Subcutaneous abdominal adipose tissue (tissue), 5 donors: ENCODE data around the gene TMUB2.

Experiments
- H3K27ac ChIP-seq: one replicate; pipeline ENCODE4 v1.7.0; 2013; ENCODE audit warnings: low read depth, mild to moderate bottlenecking, inconsistent platforms, low read length, moderate library complexity
- H3K27me3 ChIP-seq, 5 donors: one replicate each; pipeline ENCODE4 v1.7.0; 2013; ENCODE audit warnings: low read length in 5 of 5, inconsistent platforms in 1 of 5; ENCODE audit not compliant: control insufficient read depth in 5 of 5, insufficient read depth in 4 of 5
- H3K36me3 ChIP-seq, 5 donors: one replicate each; pipeline ENCODE4 v1.7.0; 2013; ENCODE audit warnings: low read length in 5 of 5; ENCODE audit not compliant: control insufficient read depth in 5 of 5, insufficient read depth in 5 of 5
- H3K4me1 ChIP-seq, 5 donors: one replicate each; pipeline ENCODE4 v1.7.0; 2013; ENCODE audit warnings: low read length in 5 of 5, mild to moderate bottlenecking in 3 of 5, moderate library complexity in 1 of 5; ENCODE audit not compliant: control insufficient read depth in 5 of 5, insufficient read depth in 5 of 5
- H3K4me3 ChIP-seq, 5 donors: one replicate each; pipeline ENCODE4 v1.7.0; 2013; ENCODE audit warnings: low read length in 5 of 5, low read depth in 1 of 5
- H3K9ac ChIP-seq, 5 donors: one replicate each; pipeline ENCODE4 v1.7.0; 2013; ENCODE audit warnings: low read length in 5 of 5, mild to moderate bottlenecking in 4 of 5, moderate library complexity in 3 of 5
- H3K9me3 ChIP-seq, 5 donors: one replicate each; pipeline ENCODE4 v1.7.0; 2013; ENCODE audit warnings: low read length in 5 of 5; ENCODE audit not compliant: control insufficient read depth in 5 of 5
- donor health status: healthy.
- donor health status: healthy.
- donor health status: healthy.
- donor health status: healthy.
- donor health status: healthy.

Gene TMUB2

DNA sequence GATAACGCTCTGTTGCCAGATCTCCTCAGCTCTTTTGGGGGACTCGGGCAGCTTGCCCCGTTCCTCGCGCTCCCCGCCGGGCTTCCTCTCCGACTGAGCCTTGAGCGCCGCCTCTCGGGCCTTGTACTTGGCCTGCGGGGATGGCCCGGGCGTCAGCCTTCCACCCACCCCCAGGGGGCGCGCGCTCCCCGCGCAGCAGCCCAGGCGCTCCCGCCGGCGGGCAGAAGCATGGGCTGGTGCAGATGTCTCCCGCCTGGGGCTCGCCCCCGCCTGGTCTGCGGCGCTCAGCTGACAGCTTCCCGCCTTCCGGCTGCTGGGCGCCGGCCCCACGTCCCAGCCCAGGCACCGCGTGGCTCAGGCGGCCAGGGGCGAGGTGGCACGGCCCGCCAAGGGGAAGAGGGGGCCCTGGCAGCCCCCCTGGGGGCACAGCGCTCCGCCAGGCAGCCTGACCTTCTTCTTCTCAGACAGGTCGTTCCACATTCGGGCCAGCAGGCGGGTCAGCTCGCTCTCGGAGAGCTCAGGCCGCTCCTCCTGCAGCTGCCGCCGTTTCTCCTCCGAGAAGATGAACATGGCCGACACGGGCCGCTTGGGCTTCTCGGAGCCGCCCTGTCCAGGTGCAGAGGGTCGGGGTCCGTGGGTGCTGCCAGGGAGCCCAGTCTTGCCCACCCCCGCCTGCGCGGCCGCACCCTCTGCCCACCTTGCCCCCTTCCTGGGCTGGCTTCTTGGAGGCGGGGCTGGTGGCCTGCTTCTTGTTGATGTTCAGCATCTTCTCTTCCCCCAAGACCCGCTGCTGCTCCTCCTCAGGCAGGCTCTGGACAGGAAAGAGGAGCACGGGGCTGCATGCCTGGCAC is 23.8 kb downstream of the TMUB2 start:
- no peaks in the 10 kb centered on the region for H3K9me3 ChIP-seq
- H3K27me3 ChIP-seq: no peaks in the 10 kb centered on the region
- H3K9ac ChIP-seq: peak overlapping the region in 2 of 5 donors; percentile 13 to 67
- H3K36me3 ChIP-seq: peaks cover under 1 to 74% (median 62%) of the 10 kb centered on the region in 5 donors
- peak overlapping the region in 1 of 5 donors; percentile 23 for H3K4me3 ChIP-seq
- peaks cover 3 to 20% (median 19%) of the 10 kb centered on the region in 5 donors for H3K4me1 ChIP-seq
- no peak overlapping the region for H3K27ac ChIP-seq

DNA sequence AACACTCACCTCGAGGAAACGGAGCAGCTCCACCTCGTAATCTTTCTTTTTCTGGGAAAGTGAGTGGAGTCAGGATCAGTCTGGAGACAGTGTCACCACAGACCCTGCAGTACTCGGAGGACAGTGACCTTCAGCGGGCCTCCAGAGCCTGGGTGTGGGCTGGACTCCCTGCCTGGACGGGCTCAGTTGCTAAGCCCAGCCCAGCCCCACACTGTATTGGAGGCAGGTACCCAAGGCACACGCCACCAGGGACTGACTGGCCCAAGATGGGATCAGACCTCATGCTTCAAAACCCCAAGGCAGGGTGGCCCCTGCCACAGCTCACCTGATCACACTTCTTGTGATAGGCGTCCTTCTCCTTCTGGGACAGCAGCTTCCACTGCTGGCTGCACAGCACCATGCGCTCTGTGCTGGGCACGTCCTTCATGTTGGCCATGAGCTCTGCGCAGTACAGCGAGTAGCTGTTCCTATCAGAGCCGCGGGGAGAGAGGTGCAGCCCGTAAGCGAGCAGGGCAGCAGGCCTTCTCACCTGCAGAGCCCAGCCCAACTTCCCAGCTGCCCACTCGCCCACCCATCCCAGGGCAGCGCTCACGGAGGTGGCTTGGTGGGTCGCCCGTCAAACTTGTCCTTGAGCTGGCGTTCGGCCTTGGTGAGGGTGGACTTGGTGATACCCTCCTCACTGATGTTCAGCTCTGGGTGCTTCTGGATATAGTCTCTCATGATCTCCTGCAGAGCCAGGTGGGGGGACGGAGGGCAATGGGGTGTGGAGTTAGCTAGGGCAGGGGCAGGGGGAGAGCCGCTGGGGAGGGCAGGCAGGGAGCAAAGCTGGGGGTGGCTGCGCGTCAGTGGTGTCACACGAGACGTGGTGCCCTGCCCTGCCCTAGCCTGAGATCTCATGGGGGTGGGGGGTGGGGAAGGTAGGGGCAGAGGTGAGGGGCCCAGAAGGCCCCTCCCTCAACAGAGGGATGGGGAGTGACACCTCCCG is 24.8 kb downstream of the TMUB2 start:
- no peaks in the 10 kb centered on the region for H3K27me3 ChIP-seq
- H3K9me3 ChIP-seq: no peaks in the 10 kb centered on the region
- H3K4me1 ChIP-seq: peaks cover 3 to 26% (median 20%) of the 10 kb centered on the region in 5 donors
- H3K9ac ChIP-seq: no peak overlapping the region
- peaks cover 3 to 82% (median 71%) of the 10 kb centered on the region in 5 donors for H3K36me3 ChIP-seq
- H3K27ac ChIP-seq: no peak overlapping the region
- H3K4me3 ChIP-seq: no peak overlapping the region

GRCh38 chr17:44212507-44213402 is 26.0 kb downstream of the TMUB2 start:
- Histone ChIP-seq H3K27me3 (no peaks in the 10 kb centered on the region), H3K27ac (no peak overlapping the region), H3K4me1 (peaks cover 5 to 37% (median 31%) of the 10 kb centered on the region in 5 donors), H3K4me3 (no peak overlapping the region), H3K9ac (peak overlapping the region in 1 of 5 donors; percentile 7), H3K9me3 (no peaks in the 10 kb centered on the region), H3K36me3 (peaks cover 3 to 74% (median 65%) of the 10 kb centered on the region in 5 donors)

GRCh38 chr17:44213403-44214229 is 26.8 kb downstream of the TMUB2 start:
- Histone ChIP-seq H3K9ac (peak overlapping the region in 1 of 5 donors; percentile 7), H3K4me3 (no peak overlapping the region), H3K9me3 (no peaks in the 10 kb centered on the region), H3K4me1 (peaks cover 8 to 42% (median 36%) of the 10 kb centered on the region in 5 donors), H3K36me3 (peaks cover 3 to 65% (median 58%) of the 10 kb centered on the region in 5 donors), H3K27me3 (no peaks in the 10 kb centered on the region), H3K27ac (no peak overlapping the region)

- peaks cover 8 to 42% (median 36%) of the 10 kb centered on the region in 5 donors for H3K4me1 ChIP-seq
- H3K36me3 ChIP-seq: peaks cover 3 to 60% (median 52%) of the 10 kb centered on the region in 5 donors
- no peak overlapping the region for H3K9ac ChIP-seq
- no peak overlapping the region for H3K4me3 ChIP-seq
- no peaks in the 10 kb centered on the region for H3K27me3 ChIP-seq
- no peaks in the 10 kb centered on the region for H3K9me3 ChIP-seq
- H3K27ac ChIP-seq: no peak overlapping the region
Measured at GRCh38 chr17:44214230-44214494, 27.4 kb downstream of the TMUB2 start.

- H3K36me3 ChIP-seq: peaks cover 3 to 53% (median 45%) of the 10 kb centered on the region in 5 donors
- peaks cover 8 to 40% (median 34%) of the 10 kb centered on the region in 5 donors for H3K4me1 ChIP-seq
- no peak overlapping the region for H3K4me3 ChIP-seq
- H3K27ac ChIP-seq: no peak overlapping the region
- no peak overlapping the region for H3K9ac ChIP-seq
- no peaks in the 10 kb centered on the region for H3K27me3 ChIP-seq
- no peaks in the 10 kb centered on the region for H3K9me3 ChIP-seq
Measured at GRCh38 chr17:44214896-44215295, 28.1 kb downstream of the TMUB2 start.

DNA sequence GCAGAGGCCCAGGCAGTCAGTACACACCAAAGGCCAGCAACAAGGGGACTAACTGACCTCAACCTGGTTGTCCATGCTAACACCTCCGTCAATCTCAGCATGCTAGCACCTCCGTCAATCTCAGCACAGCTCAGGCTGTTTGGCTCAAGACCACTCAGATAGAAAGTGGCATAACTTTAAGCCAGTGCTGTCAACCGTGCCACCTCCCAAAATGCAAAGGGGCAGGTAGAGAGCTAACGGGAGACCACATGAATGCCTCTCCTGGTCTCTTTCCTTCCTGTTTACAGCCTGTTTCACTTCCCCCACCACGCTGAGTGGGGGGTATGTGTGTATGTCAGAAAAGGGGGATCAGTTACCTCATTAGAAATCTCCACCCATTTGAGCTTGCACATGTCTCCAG is 29.4 kb downstream of the TMUB2 start:
- H3K27me3 ChIP-seq: no peaks in the 10 kb centered on the region
- H3K4me1 ChIP-seq: peaks cover 8 to 30% (median 27%) of the 10 kb centered on the region in 5 donors
- no peak overlapping the region for H3K9ac ChIP-seq
- H3K9me3 ChIP-seq: no peaks in the 10 kb centered on the region
- peaks cover 3 to 44% (median 38%) of the 10 kb centered on the region in 5 donors for H3K36me3 ChIP-seq
- H3K27ac ChIP-seq: no peak overlapping the region
- H3K4me3 ChIP-seq: no peak overlapping the region

DNA sequence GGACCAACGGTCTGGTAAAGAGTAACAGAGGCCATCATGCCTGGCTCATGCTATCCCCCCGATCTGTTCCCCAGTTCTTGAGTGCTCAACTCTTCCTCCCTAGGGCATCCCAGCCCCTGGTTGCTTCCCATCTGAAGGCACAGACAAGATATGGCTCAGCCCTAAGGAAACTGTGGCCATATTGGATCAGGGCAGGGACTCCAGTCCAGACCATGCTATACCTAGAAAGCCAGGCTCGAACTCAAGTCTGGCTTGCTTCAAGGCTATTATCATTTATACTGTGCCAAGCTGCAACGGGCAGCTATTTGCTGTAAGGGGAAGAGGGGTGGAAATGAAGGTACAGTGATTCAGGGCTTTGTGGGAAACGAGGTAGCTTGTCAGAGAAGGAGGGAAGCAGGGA is 29.9 kb downstream of the TMUB2 start:
- H3K27ac ChIP-seq: no peak overlapping the region
- no peak overlapping the region for H3K9ac ChIP-seq
- no peaks in the 10 kb centered on the region for H3K27me3 ChIP-seq
- H3K9me3 ChIP-seq: no peaks in the 10 kb centered on the region
- peaks cover 8 to 34% (median 32%) of the 10 kb centered on the region in 5 donors for H3K4me1 ChIP-seq
- H3K4me3 ChIP-seq: no peak overlapping the region
- peaks cover 3 to 39% (median 33%) of the 10 kb centered on the region in 5 donors for H3K36me3 ChIP-seq
